Ascending aorta (tissue), 2 donors: ENCODE measurements around the gene METAP1D. TPM values are rescaled to one million over a fixed set of nuclear protein-coding genes. Genes with fewer than 3 reads are reported as not detected.

Experiments used
- DNase-seq, 2 donors: peaks; one replicate each; pipeline ENCODE4 v3.0.0-alpha.2; 2019; ENCODE audit warnings: low spot score in 2 of 2
- H3K27ac ChIP-seq, 2 donors: fragments of 200-600 bp; sonication (generic); one replicate each; pipeline ENCODE4 v1.5.1; 2016 to 2017; ENCODE audit warnings: mild to moderate bottlenecking in 1 of 2
- H3K27me3 ChIP-seq: fragments of 200-600 bp; sonication (generic); one replicate; pipeline ENCODE4 v1.5.1; 2017
- H3K36me3 ChIP-seq, 2 donors: fragments of 200-600 bp; sonication (generic); one replicate each; pipeline ENCODE4 v1.5.1; 2016
- H3K4me1 ChIP-seq, 2 donors: fragments of 200-600 bp; sonication (generic); one replicate each; pipeline ENCODE4 v1.5.1; 2016 to 2017; ENCODE audit warnings: mild to moderate bottlenecking in 1 of 2
- H3K4me3 ChIP-seq, 2 donors: fragments of 200-600 bp; sonication (generic); one replicate each; pipeline ENCODE4 v1.5.1; 2016 to 2017; ENCODE audit warnings: mild to moderate bottlenecking in 1 of 2
- H3K9me3 ChIP-seq, 2 donors: fragments of 200-600 bp; sonication (generic); one replicate each; pipeline ENCODE4 v1.5.1; 2016
- CTCF ChIP-seq, 3 experiments: fragments of 200-600 bp in 2 of 3; fragments of 450-650 bp in 1 of 3; sonication (generic) in 2 of 3; IDR thresholded peaks; one replicate each; pipeline ENCODE4 v1.5.1; 2016 to 2019; ENCODE audit warnings: antibody characterized with exemption in 3 of 3, mild to moderate bottlenecking in 1 of 3, moderate library complexity in 1 of 3
- intact Hi-C: fragments of 100-400 bp; cut with DNase I; formaldehyde crosslinking; loops from one replicate; pipeline ENCODE4 v1.15.1; 2023
- total RNA-seq: library from RNA; depleted of rRNA; stranded (reverse); fragments of >200 nt; gene quantifications from one replicate; pipeline ENCODE4 v1.1.0, GENCODE V29; 2016

Gene METAP1D
- total RNA-seq, 1 donor from 2014 or later, result not detected

DNA sequence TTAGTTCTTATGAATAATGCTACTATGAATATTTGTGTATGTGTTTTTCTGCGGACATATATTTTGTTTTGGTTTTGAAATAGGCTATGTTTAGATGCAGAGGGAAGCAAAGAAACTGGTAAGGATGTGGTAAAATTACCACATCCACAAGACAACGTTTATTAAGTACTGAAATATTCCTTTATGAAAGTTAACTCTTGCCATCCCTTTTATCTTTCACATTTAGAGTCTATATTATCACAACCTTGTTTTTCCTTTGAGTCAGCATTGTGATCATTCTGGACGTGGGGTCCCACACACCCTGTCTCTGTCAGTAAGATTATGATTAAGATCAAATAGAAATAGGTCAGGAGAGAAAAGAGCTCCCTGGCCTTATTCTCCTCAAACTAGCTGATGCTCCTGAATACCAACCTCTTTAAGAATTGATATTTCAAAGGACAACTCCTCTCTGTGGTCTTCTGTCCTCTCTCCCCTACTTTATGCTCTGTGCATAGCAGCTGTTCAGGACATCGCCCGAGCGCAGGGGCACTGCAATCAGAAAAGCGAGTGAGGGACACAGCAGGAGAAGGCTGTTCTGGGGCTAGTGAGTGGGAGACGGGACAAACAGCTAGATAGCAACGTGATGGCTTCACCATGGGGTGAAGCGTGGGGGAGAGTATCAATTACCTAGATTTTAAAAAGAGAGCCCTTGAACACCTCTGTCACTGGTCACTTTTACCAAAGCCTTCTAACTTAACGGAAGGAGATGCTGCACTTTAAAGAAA lies 12.2 kb downstream of the METAP1D start:
- Histone ChIP-seq H3K4me1 (no peaks in the 10 kb centered on the region), H3K27ac (no peak overlapping the region), H3K9me3 (no peaks in the 10 kb centered on the region), H3K36me3 (no peaks in the 10 kb centered on the region), H3K27me3 (no peaks in the 10 kb centered on the region), H3K4me3 (no peak overlapping the region)
- DNase-seq, result no peak
- intact Hi-C loops, result no loop called here
- no peak for TF ChIP-seq CTCF (IDR thresholded peaks at IDR 0.05)

GRCh38 chr2:172012677-172013391 lies 13.1 kb downstream of the METAP1D start:
- no peaks in the 10 kb centered on the region for H3K36me3 ChIP-seq
- no peaks in the 10 kb centered on the region for H3K9me3 ChIP-seq
- H3K27me3 ChIP-seq, result no peaks in the 10 kb centered on the region
- H3K4me1 ChIP-seq, result no peaks in the 10 kb centered on the region
- no peak for TF ChIP-seq CTCF (IDR thresholded peaks at IDR 0.05)
- DNase-seq, result no peak
- intact Hi-C loops, result no loop called here
- H3K27ac ChIP-seq, result no peak overlapping the region
- no peak overlapping the region for H3K4me3 ChIP-seq

GRCh38 chr2:172013396-172013795 lies 13.6 kb downstream of the METAP1D start:
- intact Hi-C loops, result no loop called here
- Histone ChIP-seq H3K4me1 (no peaks in the 10 kb centered on the region), H3K9me3 (no peaks in the 10 kb centered on the region), H3K4me3 (no peak overlapping the region), H3K36me3 (no peaks in the 10 kb centered on the region), H3K27me3 (no peaks in the 10 kb centered on the region), H3K27ac (no peak overlapping the region)
- no peak for TF ChIP-seq CTCF (IDR thresholded peaks at IDR 0.05)
- DNase-seq, result no peak

- intact Hi-C loops, result no loop called here
- Histone ChIP-seq H3K4me3 (no peak overlapping the region), H3K36me3 (no peaks in the 10 kb centered on the region), H3K4me1 (no peaks in the 10 kb centered on the region), H3K27me3 (no peaks in the 10 kb centered on the region), H3K9me3 (no peaks in the 10 kb centered on the region), H3K27ac (no peak overlapping the region)
- no peak for DNase-seq
- TF ChIP-seq CTCF (IDR thresholded peaks at IDR 0.05), result no peak
Observed at GRCh38 chr2:172021074-172021931, 21.6 kb downstream of the METAP1D start.

- no peak for DNase-seq
- H3K4me3 ChIP-seq, result peak overlapping the region in 1 of 2 donors; percentile 17
- TF ChIP-seq CTCF (IDR thresholded peaks at IDR 0.05), result no peak
- H3K27ac ChIP-seq, result no peak overlapping the region
- intact Hi-C loops, result no loop called here
- no peaks in the 10 kb centered on the region for H3K4me1 ChIP-seq
- H3K36me3 ChIP-seq, result no peaks in the 10 kb centered on the region
- H3K9me3 ChIP-seq, result no peaks in the 10 kb centered on the region
- H3K27me3 ChIP-seq, result no peaks in the 10 kb centered on the region
Observed at GRCh38 chr2:172021955-172022354, 22.2 kb downstream of the METAP1D start.
